Skeletal muscle cell (primary cell): ENCODE results near the gene IDH3G.
"Not testable (repeated sequence)": the region's sequence is repeated elsewhere in the genome, so short reads cannot be mapped to it uniquely, and the experiment has no call there.

Experiments
- DNase-seq: peaks from one replicate; pipeline ENCODE4 v3.0.0-alpha.2; 2010; ENCODE audit warnings: low read depth
- H3K4me3 ChIP-seq: 2 replicates; pipeline ENCODE4 v1.5.1; 2011; ENCODE audit warnings: low read depth, mild to moderate bottlenecking, control low read depth, low read length, moderate library complexity

IDH3G gene

DNA sequence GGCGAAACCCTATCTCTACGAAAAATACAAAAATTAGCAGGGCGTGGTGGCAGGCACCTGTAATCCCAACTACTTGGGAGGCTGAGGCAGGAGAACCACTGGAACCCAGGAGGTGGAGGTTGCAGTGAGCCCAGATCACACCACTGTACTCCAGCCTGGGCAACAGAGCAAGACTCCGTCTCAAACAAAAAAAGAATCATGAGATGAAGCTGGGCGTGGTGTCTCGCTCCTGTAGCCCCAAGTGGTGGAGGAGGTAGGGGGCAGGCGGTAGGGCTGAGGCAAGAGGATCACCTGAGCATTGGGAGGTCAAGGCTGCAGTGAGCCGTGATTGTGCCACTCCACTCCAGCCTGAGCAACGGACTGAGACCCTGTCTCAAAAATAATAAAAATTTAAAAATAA, 23.9 kb upstream of the IDH3G start:
- not testable (repeated sequence) for H3K4me3 ChIP-seq, DNase-seq

DNA sequence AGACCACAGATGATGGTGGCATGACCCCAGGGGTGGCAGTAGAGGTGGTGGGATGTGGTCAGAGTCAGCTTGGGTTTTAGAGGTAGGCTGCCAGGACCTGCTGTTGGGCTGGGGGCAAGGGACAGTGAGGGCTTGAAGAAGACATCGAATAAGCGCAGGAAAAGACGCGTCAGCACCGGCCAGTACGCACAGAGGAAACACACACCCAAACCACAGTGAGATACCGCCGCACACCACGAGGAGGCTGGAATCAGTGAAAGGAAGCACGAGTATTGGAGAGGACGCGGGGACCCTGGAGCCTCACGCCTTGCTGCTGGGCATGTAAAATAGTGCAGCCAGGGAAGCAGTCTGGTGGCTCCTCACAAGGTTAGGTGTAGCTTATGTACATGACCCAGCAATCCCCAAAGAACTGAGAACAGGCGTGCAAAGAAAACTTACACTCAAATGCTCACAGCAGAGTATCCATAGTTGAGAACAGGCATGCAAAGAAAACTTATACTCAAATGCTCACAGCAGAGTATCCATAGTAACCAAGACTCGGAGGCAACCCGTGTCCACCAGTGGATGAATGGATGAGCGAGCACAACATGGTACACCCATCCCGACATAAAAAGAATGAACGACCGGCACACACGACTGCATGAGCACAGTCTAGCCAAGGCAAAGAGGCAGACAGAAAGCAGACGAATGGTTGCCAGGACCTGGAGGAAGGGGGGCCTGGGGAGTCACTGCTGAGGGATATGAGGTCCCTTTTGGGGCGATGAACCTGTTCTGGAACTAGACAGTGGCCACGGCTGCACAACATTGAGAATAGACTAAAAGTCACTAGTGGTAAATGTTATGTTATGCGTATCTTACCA, 22.9 kb upstream of the IDH3G start:
- H3K4me3 ChIP-seq, result no peak overlapping the region

DNA sequence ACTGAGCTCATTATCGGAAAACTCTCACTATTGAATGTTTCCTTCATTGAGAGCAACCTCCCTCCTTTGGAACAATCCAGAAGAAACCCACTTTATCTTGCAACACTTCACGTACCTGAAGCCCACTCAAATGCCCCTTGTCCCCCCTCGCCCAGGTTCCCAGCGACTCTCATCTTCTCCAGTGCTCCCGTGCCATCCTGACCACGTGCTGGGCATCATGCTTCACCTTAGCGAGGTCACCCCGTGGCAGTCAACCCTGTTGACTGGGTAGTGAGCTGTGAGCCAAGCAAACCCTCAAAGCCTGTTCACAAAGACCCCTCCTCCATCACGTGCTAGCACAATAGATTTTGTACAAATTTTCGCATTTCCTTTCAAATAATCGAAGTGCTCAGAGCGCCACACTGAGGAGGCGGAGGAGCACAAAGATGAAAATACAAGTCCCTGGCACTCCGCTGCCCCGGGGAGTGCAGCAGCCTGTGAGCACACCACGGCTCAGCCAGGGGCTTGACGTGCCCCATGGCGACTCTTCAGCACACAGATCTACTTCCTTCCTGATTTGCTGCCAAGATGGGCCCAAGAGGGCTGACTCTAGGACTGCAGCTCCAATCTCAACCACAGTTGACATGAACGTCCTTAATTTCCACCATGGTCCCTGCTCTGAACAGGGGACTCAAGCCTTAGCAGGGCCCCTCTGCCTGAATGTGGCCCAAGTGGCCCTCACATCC, 20.6 kb upstream of the IDH3G start:
- no peak overlapping the region for H3K4me3 ChIP-seq
- DNase-seq, result no peak

More for the DNA sequence above, 22.9 kb upstream of the IDH3G start:
- DNase-seq, result no peak

DNA sequence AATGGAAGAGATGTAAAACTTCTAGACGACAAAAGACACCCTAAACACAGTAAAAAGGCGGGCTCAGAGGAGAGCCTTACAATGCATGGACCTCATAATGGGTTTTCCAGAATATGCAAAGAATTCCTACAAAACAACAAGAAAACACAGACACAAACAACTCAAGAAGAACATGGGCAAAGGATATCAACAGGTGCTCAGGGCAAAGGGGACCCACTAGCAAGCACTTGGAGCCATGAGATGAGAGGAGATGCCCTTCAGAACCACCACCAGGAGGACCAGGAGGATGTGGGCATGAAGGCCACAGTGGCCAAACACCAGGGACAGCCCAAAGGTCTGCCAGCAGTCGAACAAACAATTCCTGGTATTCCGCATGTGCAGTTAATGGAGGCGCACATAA, 19.0 kb upstream of the IDH3G start:
- H3K4me3 ChIP-seq, result no peak overlapping the region
- DNase-seq, result no peak

DNA sequence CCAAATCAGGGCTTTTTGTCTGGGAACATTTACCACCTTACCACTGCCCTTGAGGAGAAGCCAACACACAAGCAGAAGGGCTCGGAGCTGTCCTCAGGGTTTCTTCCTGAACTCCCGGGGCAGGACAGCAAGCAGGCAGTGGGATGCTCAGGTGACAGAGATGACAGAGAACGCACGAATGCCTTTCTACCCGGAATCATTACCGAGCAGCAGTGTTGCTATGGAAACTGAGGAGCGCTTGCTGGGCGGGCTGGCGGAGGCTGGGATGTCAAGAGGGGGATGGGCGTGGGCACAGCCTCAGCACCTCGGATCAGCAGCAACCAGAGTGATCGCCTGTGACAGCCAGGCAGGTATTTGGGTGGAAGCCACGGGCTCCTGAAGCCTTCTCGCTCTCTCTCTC, 18.0 kb upstream of the IDH3G start:
- DNase-seq, result no peak
- H3K4me3 ChIP-seq, result no peak overlapping the region

DNA sequence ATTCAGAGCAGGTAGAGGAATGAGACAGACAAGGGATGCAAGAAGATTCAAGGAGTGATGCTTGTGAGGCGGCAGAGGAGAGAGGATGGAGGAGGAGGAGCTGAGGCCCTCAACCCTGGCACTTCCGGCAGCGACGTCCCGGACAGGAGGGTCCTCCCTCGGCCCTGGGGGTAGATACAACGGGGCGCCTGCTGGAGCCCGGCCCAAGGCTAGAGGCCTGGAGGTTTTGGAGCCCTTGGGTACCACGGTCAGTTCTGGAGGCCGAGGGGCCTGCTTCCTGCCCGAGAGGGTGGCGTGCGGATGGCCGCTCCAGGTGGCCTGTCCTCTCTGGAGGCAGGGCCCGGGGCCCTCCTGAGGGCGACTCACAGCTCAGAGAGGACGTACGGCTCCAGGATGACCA, 13.8 kb upstream of the IDH3G start:
- H3K4me3 ChIP-seq, result no peak overlapping the region
- no peak for DNase-seq

DNA sequence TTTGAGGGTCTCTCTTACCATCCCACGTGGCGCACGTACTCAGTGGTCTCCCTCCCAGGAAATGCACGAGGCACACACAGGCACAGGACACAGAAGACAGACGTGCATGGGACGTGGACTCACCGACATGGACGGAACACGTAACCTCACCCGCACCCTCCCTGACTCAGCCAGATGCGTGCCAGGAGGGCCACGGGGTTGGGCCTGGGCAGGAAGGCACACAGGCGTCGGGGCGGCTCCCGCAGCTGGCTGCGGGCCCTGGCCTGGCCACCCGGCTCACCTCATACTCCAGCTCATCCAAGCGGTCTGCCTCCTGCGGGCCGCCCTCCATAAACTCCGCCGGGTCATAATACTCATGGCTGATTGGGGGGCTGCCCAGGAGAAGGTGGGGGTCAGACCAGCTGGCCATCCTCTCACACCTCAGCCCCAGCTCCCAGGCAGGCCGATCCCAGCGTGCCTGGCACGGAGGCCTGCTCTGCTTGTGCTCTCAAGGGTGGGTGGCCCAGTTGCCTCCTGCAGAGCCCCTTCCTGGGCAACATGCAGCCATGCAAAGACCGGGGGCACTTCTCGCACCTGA, 12.9 kb upstream of the IDH3G start:
- no peak for DNase-seq

DNA sequence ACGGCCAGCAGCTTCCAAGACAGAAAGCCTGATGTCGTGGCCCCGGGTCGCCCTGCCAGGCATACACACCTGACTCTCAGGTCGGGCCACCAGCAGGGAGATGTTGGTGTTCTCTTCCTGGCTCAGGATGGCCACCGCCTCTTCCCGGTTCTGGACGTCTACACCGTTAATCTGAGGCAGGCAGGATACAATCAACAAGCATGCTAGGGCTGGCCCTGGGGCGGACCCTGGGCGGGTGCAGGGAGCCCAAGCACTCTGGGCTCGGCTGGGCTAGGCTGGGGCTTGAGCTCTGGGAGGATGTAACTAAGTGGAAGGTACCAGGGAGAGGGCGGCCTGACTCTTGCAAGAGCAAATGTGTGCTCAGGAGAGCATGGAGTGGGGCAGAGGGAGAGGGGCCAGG, 11.3 kb upstream of the IDH3G start:
- H3K4me3 ChIP-seq, result no peak overlapping the region
- no peak for DNase-seq

More for the DNA sequence above, 12.9 kb upstream of the IDH3G start:
- no peak overlapping the region for H3K4me3 ChIP-seq

DNA sequence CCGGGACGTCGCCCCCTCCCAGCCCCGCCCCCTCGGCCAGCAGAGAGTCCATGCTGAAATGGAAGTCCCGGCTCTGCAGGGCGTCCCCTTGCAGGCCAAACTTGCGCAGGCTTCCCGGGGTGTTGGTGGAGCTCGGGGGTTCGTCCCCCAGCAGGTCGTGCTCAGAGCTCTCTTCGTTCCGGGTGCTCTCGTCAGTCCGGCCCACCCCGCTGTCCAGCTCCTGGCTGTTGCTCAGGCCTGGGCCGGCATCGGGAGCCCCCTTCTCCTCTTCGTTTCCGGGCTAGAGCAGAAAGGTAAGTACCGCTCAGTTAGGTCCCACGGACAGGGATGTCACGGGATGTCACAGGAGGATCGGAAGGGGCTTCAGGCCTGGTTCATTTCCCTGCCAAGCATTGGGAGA, 10.4 kb upstream of the IDH3G start:
- DNase-seq, result no peak
- no peak overlapping the region for H3K4me3 ChIP-seq

DNA sequence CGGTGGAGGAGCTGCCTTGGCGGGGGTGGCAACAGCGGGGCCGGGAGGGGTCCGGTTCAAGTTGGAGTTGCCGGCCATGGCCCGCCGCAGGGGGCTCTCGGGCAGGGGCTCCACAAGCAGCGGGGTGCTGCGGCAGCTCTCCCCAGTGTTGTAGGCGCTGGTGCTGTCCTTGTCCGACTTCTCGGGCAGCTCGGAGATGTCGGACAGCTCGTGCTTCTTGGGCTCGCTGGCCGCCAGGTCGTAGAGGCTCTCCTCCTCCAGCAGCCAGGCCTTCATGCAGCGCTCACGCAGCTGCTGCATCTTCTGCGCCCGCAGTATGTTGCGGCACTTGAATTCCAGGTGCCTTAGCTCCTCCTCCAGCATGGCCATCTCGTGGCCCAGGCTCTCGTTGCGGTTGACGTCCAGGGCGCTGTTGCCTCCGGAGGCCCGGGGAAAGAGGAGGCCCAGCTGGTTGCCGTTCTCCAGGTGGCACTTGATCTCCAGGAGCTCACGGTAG, 10.0 kb upstream of the IDH3G start:
- H3K4me3 ChIP-seq, result no peak overlapping the region
- DNase-seq, result no peak

DNA sequence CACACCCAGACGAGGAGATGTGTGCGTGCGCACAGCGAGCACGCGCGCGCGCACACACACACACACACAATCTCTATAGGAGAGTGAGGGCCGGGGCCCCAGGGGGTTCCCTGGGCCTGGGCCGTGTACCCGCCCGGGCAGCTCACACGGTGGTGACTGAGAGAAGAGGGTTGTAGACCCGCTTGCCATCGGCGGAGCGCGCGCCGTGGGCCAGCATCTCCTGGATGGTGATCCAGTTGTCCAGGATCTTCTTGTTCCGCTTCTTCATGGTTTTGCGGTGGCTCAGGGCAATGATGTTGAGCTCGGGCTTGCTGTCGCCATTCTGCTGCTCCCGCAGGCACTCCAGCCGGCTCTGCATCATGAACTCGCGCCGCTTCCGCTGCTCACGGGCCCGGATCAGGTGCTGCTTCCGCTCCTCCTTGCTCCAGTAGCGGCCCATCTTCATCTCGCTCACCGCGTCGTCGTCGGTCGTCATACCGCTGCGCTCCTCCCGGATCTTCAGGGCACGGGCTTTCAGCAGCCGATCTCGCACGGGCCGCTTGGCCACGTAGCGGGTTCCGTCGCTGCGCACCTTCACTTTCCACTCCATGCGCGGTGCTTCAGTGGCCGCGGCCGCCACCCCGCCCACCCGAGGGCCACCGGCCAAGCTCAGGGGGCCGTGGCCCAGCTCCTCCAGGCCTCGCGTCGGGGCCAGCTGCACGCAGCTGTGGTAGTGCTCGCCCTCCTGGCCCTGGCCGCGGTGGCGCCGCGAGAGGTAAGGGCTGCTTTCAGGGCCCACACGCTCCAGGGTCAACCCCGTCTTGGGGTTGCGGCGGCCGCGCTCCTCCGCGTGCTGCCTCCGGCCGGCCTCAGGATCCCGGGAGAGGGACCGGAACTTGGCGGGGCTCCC, 9.3 kb upstream of the IDH3G start:
- no peak overlapping the region for H3K4me3 ChIP-seq
- no peak for DNase-seq

DNA sequence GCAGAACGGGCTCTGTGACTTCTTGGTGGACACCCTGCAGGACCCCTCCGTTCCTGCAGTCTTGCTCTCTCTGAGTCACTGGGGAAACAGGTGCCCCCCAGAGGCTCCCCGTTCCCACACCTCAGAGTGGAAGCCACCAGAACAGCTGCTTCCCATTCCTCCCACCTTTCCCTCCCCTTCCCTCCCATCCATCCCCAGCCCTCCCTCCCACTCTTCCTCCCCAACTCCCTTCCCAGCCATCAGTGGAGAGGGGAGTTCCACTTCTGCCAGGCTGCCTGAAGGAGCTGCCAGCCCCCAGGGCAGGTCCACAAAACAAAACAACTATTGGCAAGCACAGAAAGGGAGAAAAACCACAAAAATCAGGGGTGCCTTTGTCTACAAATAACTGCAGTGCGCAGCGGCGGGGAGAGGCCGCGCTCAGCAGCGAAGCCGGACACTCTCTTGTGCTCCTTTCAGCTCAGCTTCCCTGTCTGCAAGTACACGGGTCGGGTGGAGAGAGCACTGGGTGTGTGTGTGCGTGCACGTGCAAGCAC, 8.4 kb upstream of the IDH3G start:
- DNase-seq, result no peak
- no peak overlapping the region for H3K4me3 ChIP-seq

DNA sequence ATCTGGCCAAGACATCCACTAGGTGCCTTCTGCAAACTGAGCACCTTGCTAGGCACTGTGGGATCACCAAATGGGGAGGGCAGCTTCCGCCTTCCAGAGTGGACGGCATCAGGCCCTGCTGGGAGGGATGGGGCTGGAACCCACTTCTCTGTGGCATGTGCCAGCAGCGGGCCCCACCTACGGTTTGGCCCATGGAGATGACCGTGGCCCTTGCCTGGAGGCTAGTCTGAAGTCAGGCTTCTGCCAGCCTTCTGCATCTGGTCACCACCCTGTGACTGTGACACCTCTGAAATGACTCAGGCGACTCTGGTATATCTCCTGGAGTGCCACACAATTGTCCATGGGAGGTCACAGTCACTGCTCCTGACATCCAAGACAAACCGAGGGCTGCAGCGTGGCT, 7.5 kb upstream of the IDH3G start:
- H3K4me3 ChIP-seq, result no peak overlapping the region
- DNase-seq, result no peak

DNA sequence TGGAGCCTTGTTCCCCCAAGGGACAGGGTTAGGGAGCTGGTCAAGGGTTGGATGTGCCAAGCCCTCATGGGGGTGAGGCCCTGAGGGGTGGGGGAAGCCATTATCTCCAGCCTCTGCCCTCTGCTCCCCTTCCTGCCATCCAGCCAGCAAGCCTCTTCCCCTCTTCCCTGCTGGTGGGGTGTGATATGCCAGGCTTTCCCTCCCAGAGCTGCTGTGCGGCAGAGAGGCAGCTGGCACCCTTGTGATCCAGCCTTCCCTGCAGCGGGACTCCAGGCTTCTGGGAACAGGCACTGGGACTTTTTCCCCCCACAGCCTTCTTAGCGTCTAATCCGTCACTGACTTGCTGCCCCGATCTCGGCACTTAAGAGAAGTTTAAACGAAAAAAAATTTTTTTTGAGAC, 6.6 kb upstream of the IDH3G start:
- H3K4me3 ChIP-seq, result no peak overlapping the region
- no peak for DNase-seq

DNA sequence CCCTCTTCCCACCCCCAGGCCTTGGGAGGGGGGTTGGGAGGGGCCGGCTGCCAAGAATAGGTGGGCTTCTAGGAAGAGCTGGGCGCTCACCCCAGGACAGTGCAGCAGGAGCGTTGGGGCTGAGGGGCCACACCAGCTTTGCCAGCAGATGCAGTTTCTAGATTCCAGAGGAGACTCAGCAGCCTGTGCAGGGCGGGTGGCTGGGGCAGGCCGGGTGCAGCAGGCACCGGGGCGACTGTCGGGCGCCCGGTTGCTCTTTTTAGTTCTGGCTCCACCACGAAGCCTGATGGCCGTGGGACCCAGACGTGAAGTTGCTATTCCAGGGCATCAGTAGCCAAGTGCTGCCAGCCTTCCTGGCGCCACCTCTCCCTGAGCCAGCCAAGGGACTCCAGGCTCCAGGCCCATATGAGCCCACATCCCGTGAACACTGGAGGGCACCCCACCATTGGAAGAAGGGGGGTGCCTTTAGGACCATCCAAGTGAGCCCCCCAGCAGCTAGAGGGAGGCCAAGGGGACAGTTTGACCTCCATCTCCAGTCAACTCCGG, 6.1 kb upstream of the IDH3G start:
- no peak overlapping the region for H3K4me3 ChIP-seq
- no peak for DNase-seq

DNA sequence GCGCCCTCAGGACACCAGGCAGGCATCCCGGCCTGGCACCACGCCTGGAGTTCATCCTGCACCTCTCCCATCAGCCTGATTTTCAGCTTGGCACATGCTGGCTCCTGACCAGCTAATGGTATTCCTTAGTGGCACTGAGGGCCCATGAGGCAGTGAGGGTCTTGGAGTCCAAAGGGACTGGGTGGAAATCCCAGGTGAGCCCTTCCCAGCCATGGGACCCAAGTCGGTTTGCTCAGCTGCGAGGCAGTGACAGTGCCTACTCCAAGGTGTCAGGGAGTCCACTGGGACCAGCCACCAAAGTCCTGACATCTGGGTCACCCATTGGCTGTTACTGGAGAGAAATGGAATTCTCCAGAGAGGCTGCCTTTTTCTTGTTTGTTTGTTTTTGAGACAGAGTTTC, 5.2 kb upstream of the IDH3G start:
- no peak overlapping the region for H3K4me3 ChIP-seq
- DNase-seq, result no peak

DNA sequence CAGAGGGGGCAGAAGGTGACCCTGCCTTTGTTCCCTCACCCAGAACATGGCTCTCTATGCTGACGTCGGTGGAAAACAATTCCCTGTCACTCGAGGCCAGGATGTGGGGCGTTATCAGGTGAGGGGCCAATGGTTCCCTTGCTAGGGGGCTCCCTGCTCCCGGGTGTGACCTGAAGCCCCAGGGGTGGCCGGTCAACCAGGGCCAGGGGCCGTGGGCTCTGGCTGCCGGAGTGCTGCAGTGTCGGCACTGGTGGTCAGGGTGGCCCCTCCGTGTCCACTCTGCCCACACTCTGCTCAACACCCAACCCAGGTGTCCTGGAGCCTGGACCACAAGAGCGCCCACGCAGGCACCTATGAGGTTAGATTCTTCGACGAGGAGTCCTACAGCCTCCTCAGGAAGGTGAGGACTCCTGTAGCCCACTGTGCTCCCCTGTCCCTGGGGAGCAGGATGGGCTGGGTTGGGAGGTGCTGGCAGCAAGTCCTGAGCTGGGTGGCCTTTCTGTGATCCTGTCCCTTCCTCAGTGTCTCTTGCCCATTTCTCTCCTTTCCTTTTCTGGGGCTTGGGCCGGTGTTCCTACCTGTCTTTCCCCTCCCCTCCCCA, 3.3 kb upstream of the IDH3G start:
- no peak for DNase-seq
- H3K4me3 ChIP-seq, result no peak overlapping the region

DNA sequence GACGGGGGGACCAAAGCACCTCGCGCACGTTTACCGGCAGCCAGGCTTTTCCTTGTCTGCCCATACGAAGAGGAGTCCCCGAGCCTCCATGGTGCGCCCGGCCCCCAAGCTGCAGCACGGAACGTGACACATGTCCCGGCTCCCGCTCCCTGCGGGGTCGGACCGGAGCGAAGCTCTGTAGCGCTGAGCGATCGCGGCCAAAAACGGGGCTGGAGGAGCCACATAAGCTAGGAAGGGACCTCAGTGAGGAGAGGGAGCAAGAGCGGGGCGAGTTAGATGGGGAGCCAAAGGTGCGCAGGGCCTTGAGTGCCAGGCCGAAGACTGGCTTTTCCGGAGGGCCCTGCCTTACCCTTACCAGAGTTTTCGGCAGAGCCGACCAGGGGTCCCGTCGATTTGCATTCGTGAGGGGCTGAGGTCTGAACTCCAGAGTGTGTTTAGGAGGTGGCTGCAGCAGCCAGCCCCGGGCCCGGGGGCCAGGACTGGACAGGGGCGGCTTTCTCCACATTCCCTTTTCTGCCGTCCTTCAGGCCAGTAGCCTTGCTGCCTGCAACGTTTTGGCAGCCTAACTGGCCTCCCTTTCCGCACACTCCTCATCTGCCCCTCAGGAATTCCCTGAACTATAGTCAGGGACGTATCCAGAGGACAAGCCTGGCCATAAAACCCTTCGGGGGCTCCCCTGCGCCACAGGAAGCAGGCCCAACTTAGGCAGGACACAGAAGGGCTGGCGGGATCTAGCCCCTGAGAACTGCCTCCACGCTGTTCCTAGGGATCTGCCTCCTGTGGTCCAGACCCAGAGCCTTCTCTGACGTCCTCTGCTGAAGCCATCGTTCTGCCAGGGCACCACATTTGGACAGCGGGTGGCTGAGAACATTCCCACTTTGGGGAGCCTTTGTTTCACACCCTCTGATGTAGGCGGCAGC, 982 bp upstream of the IDH3G start:
- no peak for DNase-seq
- H3K4me3 ChIP-seq, result peak overlapping the region; percentile 74
